Thymus (tissue), 11 donors: ENCODE data around the gene SOX9. TPM values are rescaled to one million over a fixed set of nuclear protein-coding genes. Genes with fewer than 3 reads are reported as not detected.

Source experiments
- DNase-seq, 9 donors: peaks; one replicate each; pipeline ENCODE4 v3.0.0-alpha.2; 2013; ENCODE audit warnings: low spot score in 9 of 9, low read depth in 6 of 9, missing footprints in 1 of 9
- H3K27ac ChIP-seq, 2 donors: one replicate each; pipeline ENCODE4 v1.5.1; 2013; ENCODE audit warnings: control low read depth in 1 of 2, low read depth in 1 of 2, low read length in 1 of 2, mild to moderate bottlenecking in 1 of 2, moderate library complexity in 1 of 2
- H3K27me3 ChIP-seq, 2 donors: one replicate each; pipeline ENCODE4 v1.5.1; 2013; ENCODE audit warnings: low read length in 1 of 2; ENCODE audit not compliant: control insufficient read depth in 2 of 2, insufficient read depth in 1 of 2
- H3K36me3 ChIP-seq, 2 donors: one replicate each; pipeline ENCODE4 v1.5.1; 2013; ENCODE audit warnings: low read length in 1 of 2, mild to moderate bottlenecking in 1 of 2, moderate library complexity in 1 of 2; ENCODE audit not compliant: control insufficient read depth in 2 of 2, insufficient read depth in 2 of 2
- H3K4me1 ChIP-seq, 2 donors: one replicate each; pipeline ENCODE4 v1.5.1; 2013; ENCODE audit warnings: low read length in 2 of 2; ENCODE audit not compliant: control insufficient read depth in 2 of 2, insufficient read depth in 2 of 2
- H3K4me3 ChIP-seq, 2 donors: one replicate each; pipeline ENCODE4 v1.5.1; 2013; ENCODE audit warnings: low read length in 2 of 2, control low read depth in 1 of 2, mild to moderate bottlenecking in 1 of 2
- H3K9me3 ChIP-seq, 2 donors: one replicate each; pipeline ENCODE4 v1.5.1; 2013; ENCODE audit warnings: low read length in 1 of 2, mild to moderate bottlenecking in 1 of 2; ENCODE audit not compliant: control insufficient read depth in 2 of 2, insufficient read depth in 1 of 2
- WGBS: extraction: QIAGEN DNeasy Blood & Tissue Kit; methylation state at CpG from one replicate; pipeline ENCODE4 v1.1.7; 2013; 5-methylcytosine and 5-hydroxymethylcytosine counted together
- polyA plus RNA-seq: library from polyadenylated mRNA; stranded (reverse); fragments of 200-250 nt; gene quantifications from one replicate; pipeline ENCODE4 v1.2.3, GENCODE V29; 2013
- total RNA-seq: library from RNA; stranded (reverse); fragments of 120-200 nt; gene quantifications from one replicate; pipeline ENCODE4 v1.2.4, GENCODE V29; 2013
- donor health status: healthy.

SOX9 gene
- total and polyA plus RNA-seq, 2 donors: 0.19 to 1.7 TPM

GRCh38 chr17:72116661-72117521 is 3.9 kb upstream of the SOX9 start:
- no peaks in the 10 kb centered on the region for H3K9me3 ChIP-seq
- H3K27ac ChIP-seq: no peak overlapping the region
- no peak overlapping the region for H3K4me3 ChIP-seq
- H3K36me3 ChIP-seq: no peaks in the 10 kb centered on the region
- H3K27me3 ChIP-seq: peaks cover 72 to 80% of the 10 kb centered on the region in 2 donors
- 5% methylated on average over 58 of the region's 58 CpGs for WGBS
- no peaks in the 10 kb centered on the region for H3K4me1 ChIP-seq
- no peak for DNase-seq

DNA sequence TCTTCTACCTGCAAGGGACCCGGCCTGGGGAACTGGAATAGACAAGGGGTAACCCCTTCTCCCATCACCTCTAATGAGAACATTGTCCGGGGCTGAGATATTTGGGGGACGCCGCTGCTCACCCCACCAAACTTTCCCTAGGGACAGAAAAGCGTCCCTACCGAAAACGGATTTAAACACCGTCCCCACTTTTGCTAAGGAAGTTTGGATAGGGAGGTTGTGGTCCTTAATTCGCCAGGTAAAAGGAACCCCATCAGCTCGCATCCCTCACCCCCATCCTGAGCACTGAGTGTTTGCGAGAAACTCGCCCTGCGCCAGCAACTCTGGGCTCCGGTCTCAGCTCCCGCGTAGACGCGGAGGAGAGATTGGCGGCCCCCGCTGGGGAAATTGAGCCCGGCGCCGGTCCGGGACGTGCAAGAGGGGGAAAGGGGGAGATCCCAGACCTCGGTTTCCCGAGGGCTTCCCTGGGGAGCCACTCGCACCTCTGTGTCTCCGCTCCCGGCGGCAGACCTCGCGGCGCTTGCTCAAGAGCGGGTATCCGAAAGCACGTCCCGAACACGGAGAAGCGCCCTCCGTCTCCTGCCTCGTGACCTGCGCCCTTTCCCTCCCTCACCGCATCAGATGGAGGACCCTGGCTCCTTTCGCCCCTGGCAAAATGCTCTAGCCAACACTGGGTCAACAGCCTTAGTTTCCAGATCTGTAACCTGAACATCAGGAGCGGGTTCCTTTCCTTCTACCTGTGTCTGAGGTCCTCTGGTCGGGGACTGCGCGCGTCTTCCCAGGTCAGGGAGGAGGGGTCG is 3.1 kb upstream of the SOX9 start:
- DNase-seq: no peak
- no peaks in the 10 kb centered on the region for H3K36me3 ChIP-seq
- H3K27ac ChIP-seq: no peak overlapping the region
- H3K4me3 ChIP-seq: no peak overlapping the region
- no peaks in the 10 kb centered on the region for H3K9me3 ChIP-seq
- no peaks in the 10 kb centered on the region for H3K4me1 ChIP-seq
- WGBS: 5% methylated on average over 51 of the region's 51 CpGs
- peaks cover 80 to 88% of the 10 kb centered on the region in 2 donors for H3K27me3 ChIP-seq

GRCh38 chr17:72118335-72119076 is 2.3 kb upstream of the SOX9 start:
- 8% methylated on average over 24 of the region's 24 CpGs for WGBS
- no peaks in the 10 kb centered on the region for H3K36me3 ChIP-seq
- DNase-seq: peak in 7 of 9 donors; percentile 3 to 42 (median 8)
- H3K9me3 ChIP-seq: no peaks in the 10 kb centered on the region
- no peak overlapping the region for H3K4me3 ChIP-seq
- no peaks in the 10 kb centered on the region for H3K4me1 ChIP-seq
- no peak overlapping the region for H3K27ac ChIP-seq
- peaks cover 88 to 96% of the 10 kb centered on the region in 2 donors for H3K27me3 ChIP-seq

GRCh38 chr17:72119077-72119872 is 1.5 kb upstream of the SOX9 start:
- WGBS: 14% methylated on average over 22 of the region's 22 CpGs
- Histone ChIP-seq H3K27ac (no peak overlapping the region), H3K9me3 (no peaks in the 10 kb centered on the region), H3K27me3 (peaks cover 96 to 98% of the 10 kb centered on the region in 2 donors), H3K4me3 (no peak overlapping the region), H3K4me1 (no peaks in the 10 kb centered on the region), H3K36me3 (no peaks in the 10 kb centered on the region)
- no peak for DNase-seq

DNA sequence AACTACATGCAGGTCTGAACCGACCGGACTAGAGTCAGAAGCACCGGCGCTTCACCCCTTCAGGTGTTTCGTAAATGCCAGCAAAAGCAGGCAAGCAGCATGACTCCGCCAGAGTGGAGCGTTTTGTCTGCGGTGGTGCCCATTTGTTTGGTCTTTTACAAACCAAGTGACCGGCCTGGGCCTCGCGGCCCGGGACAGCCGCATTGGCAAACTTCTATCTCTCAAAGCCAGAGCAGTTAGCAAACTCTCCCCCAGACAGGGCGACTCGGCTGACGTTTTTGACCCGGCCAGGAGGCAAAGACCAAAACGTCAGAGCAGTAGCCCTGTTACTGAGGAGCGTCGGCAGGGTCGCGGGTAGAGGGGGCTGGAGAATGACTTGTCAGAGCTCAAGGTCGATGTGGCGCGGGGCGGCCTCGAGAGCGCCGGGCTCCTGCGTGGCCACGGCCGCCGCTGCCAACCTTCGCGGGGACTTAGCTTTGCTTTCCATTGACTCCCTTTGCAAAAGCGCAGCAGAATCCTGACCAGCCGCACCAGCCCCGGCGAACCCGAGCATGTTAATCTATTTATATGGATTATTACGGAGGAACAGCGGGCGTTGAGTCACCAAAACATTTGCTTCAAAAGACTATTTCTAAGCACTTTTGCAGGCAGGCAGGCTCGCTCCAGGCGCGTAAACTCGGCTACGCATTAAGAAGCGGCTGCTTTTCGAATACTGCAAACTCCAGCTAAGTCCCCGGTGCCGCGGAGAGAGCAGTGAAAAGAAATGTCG is 763 bp upstream of the SOX9 start:
- Histone ChIP-seq H3K9me3 (no peaks in the 10 kb centered on the region), H3K4me1 (no peaks in the 10 kb centered on the region), H3K4me3 (no peak overlapping the region), H3K27ac (no peak overlapping the region), H3K36me3 (no peaks in the 10 kb centered on the region), H3K27me3 (peaks cover 95 to 96% of the 10 kb centered on the region in 2 donors)
- WGBS: 4% methylated on average over 54 of the region's 54 CpGs
- no peak for DNase-seq

- DNase-seq: no peak
- Histone ChIP-seq H3K4me1 (no peaks in the 10 kb centered on the region), H3K4me3 (peak overlapping the region in 1 of 2 donors; percentile 18), H3K36me3 (no peaks in the 10 kb centered on the region), H3K27ac (no peak overlapping the region), H3K9me3 (no peaks in the 10 kb centered on the region), H3K27me3 (peaks cover 85 to 86% of the 10 kb centered on the region in 2 donors)
- 3% methylated on average over 88 of the region's 88 CpGs for WGBS
Observed at GRCh38 chr17:72121164-72122009, 567 bp downstream of the SOX9 start.

GRCh38 chr17:72122010-72122764 is 1.4 kb downstream of the SOX9 start:
- Histone ChIP-seq H3K9me3 (no peaks in the 10 kb centered on the region), H3K27ac (no peak overlapping the region), H3K4me1 (no peaks in the 10 kb centered on the region), H3K27me3 (peaks cover 77 to 78% of the 10 kb centered on the region in 2 donors), H3K4me3 (no peak overlapping the region), H3K36me3 (no peaks in the 10 kb centered on the region)
- no peak for DNase-seq
- 4% methylated on average over 36 of the region's 36 CpGs for WGBS
